Activated T-helper 17 cell treated with anti-CD3 and anti-CD28 coated beads, Interleukin-2, amount 50 U/mL, for 72 hours (primary cell): ENCODE results near the gene TEX51. TPM values are rescaled to one million over a fixed set of nuclear protein-coding genes. Genes with fewer than 3 reads are reported as not detected.
A peak's percentile ranks its signal among the peaks of the same experiment; 100 is the strongest.

Experiments
- ATAC-seq: fragments of 150-1000 bp; cut with Tn5 transposase; replicated peaks from 2 replicates; pipeline ENCODE4 v1.10.0; 2021; ENCODE audit warnings: mild to moderate bottlenecking, moderate library complexity
- H3K27ac Mint-ChIP-seq: one replicate; pipeline ENCODE4 v1.8.0; 2022; ENCODE audit warnings: mixed read lengths
- H3K27me3 Mint-ChIP-seq: one replicate; pipeline ENCODE4 v1.8.0; 2022; ENCODE audit warnings: mixed read lengths
- H3K36me3 Mint-ChIP-seq: one replicate; pipeline ENCODE4 v1.8.0; 2022; ENCODE audit warnings: low read depth, mild to moderate bottlenecking, mixed read lengths
- H3K4me1 Mint-ChIP-seq: one replicate; pipeline ENCODE4 v1.8.0; 2022; ENCODE audit warnings: mixed read lengths
- H3K4me3 Mint-ChIP-seq: one replicate; pipeline ENCODE4 v1.8.0; 2022; ENCODE audit warnings: mild to moderate bottlenecking, mixed read lengths
- H3K9me3 Mint-ChIP-seq: one replicate; pipeline ENCODE4 v1.8.0; 2022; ENCODE audit warnings: mixed read lengths
- total RNA-seq, 2 donors: library from RNA; stranded (reverse); gene quantifications; one replicate each; pipeline ENCODE4 v1.2.3, GENCODE V29; 2022

The TEX51 gene
- total RNA-seq, 2 donors from 2014 or later: not detected

DNA sequence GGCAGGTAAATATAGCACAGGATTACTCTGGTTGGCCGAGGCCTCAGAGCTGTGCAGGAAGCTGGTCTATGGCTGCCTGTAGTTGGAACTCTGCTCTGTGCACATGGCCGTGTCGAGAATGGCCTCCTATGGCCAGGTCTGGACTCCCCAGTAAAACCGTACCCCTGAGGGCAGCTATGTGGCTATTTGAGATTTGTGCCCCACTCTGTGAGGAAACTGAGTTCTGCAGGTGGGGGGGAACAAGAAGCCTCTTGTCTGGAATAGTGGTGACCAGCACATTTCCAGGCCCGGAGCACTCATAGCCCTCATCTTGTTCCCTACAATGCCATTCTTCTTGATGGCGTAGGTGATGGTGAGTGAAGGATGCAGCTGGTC, 15.0 kb upstream of the TEX51 start:
- H3K27ac Mint-ChIP-seq: no peak overlapping the region
- H3K27me3 Mint-ChIP-seq: peaks cover 16% of the 10 kb centered on the region
- H3K9me3 Mint-ChIP-seq: no peaks in the 10 kb centered on the region
- no peaks in the 10 kb centered on the region for H3K36me3 Mint-ChIP-seq
- no peak for ATAC-seq
- H3K4me3 Mint-ChIP-seq: no peak overlapping the region
- H3K4me1 Mint-ChIP-seq: no peaks in the 10 kb centered on the region

DNA sequence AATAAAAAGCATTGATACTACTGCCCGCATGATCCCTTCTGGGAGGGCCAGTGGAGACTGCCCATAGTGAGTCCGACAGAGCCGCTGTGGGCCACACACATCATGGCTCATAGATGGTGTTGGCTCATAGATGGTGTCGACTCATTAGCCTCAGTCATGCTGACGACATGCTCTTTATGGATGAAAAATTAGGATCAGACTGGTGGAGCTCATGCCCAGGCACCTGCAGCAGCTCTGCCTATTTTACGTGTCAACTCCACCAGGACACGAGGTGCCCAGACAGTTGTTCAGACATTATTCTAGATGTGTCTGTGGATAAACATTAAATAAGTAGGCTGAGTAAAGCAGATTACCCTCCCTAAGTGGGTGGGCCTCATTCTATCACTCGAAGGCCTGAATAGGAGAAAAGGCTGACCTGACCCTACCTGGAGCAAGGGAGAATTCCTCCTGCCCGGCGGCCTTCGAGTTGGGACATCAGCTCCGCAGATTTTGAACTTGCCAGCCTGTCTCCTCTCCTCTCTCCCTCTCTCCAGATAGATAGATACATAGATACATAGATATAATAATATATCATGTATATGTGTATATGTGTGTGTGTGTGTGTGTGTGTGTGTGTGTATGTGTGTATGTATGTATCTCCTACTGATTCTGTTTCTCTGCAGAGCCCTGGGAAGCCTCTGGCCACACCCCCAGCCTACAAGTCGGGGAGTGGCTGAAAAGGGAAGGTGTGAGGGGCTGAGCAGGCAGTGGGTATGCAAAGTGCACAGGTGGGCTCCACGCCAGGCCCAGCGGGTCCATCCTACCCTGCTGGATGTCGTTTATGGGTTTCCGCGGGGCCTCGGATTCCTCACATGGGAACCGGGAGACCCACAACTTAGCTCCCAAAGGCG, 13.6 kb upstream of the TEX51 start:
- ATAC-seq: no peak
- Mint-ChIP-seq H3K36me3 (no peaks in the 10 kb centered on the region), H3K4me1 (no peaks in the 10 kb centered on the region), H3K4me3 (no peak overlapping the region), H3K9me3 (no peaks in the 10 kb centered on the region), H3K27ac (no peak overlapping the region), H3K27me3 (peaks cover 18% of the 10 kb centered on the region)

DNA sequence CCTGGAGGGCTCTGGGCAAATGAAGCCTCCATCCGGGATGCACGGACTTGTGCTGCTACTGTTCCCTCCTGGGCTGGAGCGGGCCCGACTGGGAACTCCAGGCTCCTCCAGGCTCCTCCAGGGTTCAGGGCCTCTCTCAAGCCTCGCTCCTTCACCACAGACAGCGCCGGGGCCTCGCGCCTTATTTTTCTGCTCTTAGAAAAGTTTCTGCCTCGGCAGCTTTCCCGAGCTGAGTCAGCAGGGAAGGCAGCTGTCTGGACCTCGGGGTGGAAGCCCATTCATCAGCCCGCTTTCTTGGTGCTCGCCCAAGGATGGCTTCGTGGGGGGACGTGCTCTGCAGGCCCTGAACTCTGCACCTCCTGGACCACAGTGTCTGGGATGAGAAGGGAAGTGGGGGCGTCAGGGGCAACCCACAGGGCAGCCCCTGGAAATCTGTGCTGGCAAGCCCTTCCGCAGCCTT, 12.9 kb upstream of the TEX51 start:
- no peaks in the 10 kb centered on the region for H3K4me1 Mint-ChIP-seq
- ATAC-seq: no peak
- H3K27ac Mint-ChIP-seq: no peak overlapping the region
- H3K27me3 Mint-ChIP-seq: peaks cover 18% of the 10 kb centered on the region
- no peaks in the 10 kb centered on the region for H3K9me3 Mint-ChIP-seq
- H3K36me3 Mint-ChIP-seq: no peaks in the 10 kb centered on the region
- H3K4me3 Mint-ChIP-seq: no peak overlapping the region

DNA sequence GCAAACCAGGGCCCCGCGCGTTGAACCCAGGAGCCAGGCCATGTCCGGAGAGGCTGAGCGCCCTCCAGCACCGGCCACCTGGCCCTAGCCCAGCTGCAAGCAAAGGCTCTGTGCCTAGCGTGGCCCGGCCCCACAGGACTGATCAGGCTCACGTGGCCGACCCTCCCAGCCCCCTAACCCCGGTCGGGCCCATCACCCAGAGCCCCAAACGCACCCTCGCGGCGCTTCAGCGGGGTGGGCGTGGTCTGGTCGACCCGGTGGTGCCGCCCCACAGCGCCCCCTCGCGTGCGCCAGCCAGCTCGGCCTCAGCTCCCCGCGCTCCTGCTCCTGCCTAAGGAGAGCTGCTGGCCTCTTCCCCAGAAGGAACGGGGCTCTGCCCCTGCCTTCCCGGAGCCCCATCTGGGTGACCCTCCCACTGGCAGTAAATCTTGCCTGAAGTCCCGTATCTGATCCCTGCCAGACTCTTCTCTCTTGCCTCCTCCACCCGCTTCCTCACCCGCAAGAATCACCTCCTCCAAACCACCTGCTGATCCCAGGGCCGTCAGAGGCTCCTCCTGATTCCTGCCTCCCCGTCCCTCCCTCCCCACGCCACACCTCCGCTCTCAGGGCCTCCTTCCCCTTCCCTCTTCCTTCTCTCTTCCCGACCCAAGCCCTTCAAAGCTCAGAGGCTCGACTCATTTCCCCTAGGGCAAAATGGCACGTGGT, 12.3 kb upstream of the TEX51 start:
- Mint-ChIP-seq H3K36me3 (no peaks in the 10 kb centered on the region), H3K9me3 (no peaks in the 10 kb centered on the region), H3K4me3 (no peak overlapping the region), H3K27ac (no peak overlapping the region), H3K4me1 (no peaks in the 10 kb centered on the region), H3K27me3 (peaks cover 18% of the 10 kb centered on the region)
- peak; percentile 70 for ATAC-seq

DNA sequence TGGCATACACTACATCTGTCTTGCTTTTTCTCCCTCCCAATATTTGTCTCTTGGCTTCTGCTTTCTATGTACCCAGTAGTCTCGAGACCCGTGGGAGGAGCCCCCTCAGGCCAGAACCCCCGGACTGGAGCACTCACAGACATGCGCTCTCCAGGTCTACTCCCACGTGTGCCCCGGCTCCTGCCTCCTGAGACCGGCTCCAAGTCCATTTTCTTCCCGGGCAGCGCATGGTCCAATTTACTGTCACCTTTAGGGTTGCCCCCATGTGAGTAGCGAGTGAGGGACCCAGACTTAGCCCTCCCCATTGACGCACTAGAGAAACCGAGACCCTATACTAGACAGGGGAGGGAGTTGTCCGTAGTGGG, 11.8 kb upstream of the TEX51 start:
- Mint-ChIP-seq H3K27me3 (peaks cover 18% of the 10 kb centered on the region), H3K27ac (no peak overlapping the region), H3K4me1 (no peaks in the 10 kb centered on the region), H3K36me3 (no peaks in the 10 kb centered on the region), H3K9me3 (no peaks in the 10 kb centered on the region), H3K4me3 (no peak overlapping the region)
- no peak for ATAC-seq

DNA sequence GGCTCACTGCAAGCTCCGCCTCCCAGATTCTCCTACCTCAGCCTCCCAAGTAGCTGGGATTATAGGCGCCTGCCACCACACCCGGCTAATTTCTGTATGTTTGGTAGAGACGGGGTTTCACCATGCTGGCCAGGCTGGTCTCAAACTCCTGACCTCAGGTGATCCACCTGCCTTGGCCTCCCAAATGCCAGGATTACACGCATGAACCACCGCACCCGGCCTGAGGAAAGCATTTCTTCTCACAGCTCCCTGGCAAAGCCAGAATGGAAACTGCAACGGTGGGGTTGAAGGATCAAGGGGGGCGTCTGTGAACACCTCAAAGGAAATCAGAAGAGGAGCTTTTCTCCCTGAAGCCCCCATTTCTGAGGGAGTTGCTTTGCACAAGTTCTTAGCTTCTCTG, 11.2 kb upstream of the TEX51 start:
- H3K4me3 Mint-ChIP-seq: no peak overlapping the region
- no peaks in the 10 kb centered on the region for H3K36me3 Mint-ChIP-seq
- H3K4me1 Mint-ChIP-seq: no peaks in the 10 kb centered on the region
- peaks cover 18% of the 10 kb centered on the region for H3K27me3 Mint-ChIP-seq
- H3K27ac Mint-ChIP-seq: no peak overlapping the region
- ATAC-seq: no peak
- no peaks in the 10 kb centered on the region for H3K9me3 Mint-ChIP-seq

DNA sequence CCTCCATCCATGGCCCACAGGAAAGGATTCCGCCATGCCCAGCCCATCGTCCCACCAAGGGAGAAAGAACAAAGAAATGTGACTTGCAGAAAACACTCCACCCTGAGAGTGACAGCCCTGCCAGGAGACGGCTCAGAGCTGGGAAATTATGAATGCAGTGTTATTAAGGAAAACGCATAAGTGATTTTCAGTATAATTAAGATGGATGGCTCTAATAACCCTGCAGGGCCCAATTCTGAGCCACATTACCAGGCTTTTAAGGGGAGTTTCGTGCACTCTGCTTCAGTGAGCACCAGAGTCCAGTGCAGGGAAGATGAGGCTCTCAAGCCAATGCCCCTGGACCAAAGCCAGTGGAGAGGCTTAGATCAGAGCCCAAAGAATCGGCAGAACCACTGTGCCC, 10.6 kb upstream of the TEX51 start:
- no peak overlapping the region for H3K27ac Mint-ChIP-seq
- ATAC-seq: no peak
- no peaks in the 10 kb centered on the region for H3K9me3 Mint-ChIP-seq
- H3K36me3 Mint-ChIP-seq: no peaks in the 10 kb centered on the region
- H3K4me3 Mint-ChIP-seq: no peak overlapping the region
- H3K4me1 Mint-ChIP-seq: no peaks in the 10 kb centered on the region
- peaks cover 18% of the 10 kb centered on the region for H3K27me3 Mint-ChIP-seq

DNA sequence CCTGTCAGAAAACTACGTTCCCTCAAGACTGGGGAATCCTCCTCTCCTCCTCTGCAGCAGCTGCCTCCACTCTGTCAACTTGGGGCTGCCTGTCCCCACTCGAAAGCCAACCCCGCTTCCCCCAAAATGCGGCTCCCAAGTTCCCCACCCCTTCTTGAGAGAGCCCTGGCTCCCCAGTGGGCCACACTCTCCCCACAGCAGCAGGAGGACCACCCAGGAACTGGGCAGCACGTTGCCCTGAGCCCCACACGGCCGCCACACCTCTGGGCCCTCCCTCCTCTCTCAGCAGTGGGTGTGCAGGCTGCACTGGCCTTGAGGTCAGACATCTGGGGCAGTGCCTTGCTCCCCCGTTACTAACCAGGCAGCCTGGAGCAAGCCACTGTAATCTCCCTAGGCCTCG, 9.6 kb upstream of the TEX51 start:
- H3K36me3 Mint-ChIP-seq: no peaks in the 10 kb centered on the region
- H3K27me3 Mint-ChIP-seq: peaks cover 18% of the 10 kb centered on the region
- H3K4me3 Mint-ChIP-seq: no peak overlapping the region
- no peaks in the 10 kb centered on the region for H3K9me3 Mint-ChIP-seq
- no peak for ATAC-seq
- no peak overlapping the region for H3K27ac Mint-ChIP-seq
- no peaks in the 10 kb centered on the region for H3K4me1 Mint-ChIP-seq

DNA sequence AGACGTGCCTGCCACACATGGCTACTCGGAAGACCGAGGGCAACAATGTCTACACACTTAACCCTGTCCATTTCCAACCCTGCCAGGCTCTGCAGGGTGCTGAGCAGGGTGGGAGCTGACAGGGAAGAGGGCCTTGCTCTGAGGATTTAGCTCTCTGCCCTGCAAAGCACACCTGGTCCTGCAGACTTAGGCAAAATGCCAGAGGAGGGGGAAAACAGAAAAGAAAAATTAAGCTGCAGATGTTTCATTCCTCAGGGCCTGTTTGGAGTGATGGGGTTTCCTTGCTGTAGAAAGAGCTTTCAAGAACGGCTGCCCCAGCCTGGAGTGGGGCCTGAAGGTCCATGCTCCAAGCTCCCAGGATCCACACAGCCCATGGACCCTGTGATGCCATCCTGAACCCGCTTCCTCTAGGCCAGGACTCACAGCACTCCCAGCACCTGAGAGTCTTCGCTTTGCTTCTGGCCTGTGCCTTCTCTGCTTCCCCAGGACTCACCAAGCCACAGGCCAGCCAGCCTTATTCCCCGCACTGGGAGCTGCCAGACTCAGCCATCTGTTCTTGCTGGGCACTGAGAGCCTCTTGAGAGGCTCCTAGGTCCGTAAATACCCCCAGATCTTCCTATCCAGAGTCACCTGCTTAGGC, 9.1 kb upstream of the TEX51 start:
- Mint-ChIP-seq H3K27me3 (peaks cover 18% of the 10 kb centered on the region), H3K4me3 (no peak overlapping the region), H3K4me1 (no peaks in the 10 kb centered on the region), H3K9me3 (no peaks in the 10 kb centered on the region), H3K27ac (no peak overlapping the region), H3K36me3 (no peaks in the 10 kb centered on the region)
- ATAC-seq: no peak

DNA sequence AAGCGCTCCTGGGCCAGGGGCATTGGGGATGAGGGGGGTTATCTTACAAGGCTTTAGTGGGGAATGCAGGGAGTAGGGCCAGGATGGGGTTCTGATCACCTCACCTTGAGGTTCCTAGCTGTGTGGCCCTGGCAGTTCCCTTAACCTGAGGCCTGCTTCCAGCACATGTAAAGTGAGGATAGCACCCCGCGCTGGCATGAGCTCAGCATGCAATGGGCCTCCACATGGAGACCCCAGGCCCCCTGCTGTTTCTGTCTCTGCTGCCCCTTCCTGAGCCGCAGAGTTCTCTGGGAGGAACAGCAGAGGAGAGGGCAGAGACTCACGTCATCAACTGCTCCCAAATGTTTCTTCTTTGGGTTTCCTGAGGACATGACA, 8.6 kb upstream of the TEX51 start:
- Mint-ChIP-seq H3K27ac (no peak overlapping the region), H3K36me3 (no peaks in the 10 kb centered on the region), H3K27me3 (peaks cover 18% of the 10 kb centered on the region), H3K4me3 (no peak overlapping the region), H3K9me3 (no peaks in the 10 kb centered on the region), H3K4me1 (no peaks in the 10 kb centered on the region)
- no peak for ATAC-seq

DNA sequence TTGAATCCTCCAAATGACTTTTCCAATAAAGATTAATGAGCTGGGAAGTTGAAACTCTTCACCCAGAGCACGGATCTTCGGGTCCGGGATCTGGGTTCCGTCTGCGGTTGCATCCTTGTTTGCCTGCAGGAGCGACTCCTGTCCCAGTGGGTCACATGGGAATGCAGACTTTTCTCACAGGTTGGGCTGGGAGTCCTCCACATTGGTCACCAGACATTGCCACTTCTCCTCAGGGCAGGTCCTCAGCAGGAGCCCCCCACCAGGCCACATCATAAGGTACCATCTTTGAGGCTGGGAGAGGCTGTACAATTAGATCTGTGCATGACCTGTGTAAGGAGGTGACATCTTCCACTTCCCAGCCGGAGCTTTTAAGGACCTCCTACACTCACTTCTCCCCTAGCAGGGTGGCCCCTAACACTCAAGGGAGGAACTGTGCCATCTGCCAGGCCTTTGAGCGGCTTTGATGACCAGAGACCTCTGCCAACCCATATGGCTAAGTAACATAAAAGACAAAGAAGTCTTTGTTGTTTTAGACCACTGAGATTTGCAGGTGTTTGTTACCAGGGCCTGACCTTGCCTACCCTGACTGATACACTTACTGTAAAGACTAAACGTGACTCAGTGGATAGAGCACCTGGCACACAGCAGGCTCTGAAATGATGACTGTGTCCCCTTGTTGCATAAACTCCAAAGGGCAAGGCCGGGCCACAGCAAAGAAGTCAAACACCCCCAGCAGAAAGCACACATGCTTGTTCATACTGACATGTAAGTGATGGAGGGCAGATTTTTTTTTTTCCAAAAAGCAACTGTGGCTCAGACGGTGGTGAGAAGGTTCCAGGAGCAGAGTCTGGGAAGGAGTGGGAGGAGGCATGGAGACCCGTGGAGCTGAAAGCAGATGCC, 7.9 kb upstream of the TEX51 start:
- Mint-ChIP-seq H3K27me3 (peaks cover 18% of the 10 kb centered on the region), H3K9me3 (no peaks in the 10 kb centered on the region), H3K36me3 (no peaks in the 10 kb centered on the region), H3K4me3 (no peak overlapping the region), H3K4me1 (no peaks in the 10 kb centered on the region), H3K27ac (no peak overlapping the region)
- ATAC-seq: no peak

DNA sequence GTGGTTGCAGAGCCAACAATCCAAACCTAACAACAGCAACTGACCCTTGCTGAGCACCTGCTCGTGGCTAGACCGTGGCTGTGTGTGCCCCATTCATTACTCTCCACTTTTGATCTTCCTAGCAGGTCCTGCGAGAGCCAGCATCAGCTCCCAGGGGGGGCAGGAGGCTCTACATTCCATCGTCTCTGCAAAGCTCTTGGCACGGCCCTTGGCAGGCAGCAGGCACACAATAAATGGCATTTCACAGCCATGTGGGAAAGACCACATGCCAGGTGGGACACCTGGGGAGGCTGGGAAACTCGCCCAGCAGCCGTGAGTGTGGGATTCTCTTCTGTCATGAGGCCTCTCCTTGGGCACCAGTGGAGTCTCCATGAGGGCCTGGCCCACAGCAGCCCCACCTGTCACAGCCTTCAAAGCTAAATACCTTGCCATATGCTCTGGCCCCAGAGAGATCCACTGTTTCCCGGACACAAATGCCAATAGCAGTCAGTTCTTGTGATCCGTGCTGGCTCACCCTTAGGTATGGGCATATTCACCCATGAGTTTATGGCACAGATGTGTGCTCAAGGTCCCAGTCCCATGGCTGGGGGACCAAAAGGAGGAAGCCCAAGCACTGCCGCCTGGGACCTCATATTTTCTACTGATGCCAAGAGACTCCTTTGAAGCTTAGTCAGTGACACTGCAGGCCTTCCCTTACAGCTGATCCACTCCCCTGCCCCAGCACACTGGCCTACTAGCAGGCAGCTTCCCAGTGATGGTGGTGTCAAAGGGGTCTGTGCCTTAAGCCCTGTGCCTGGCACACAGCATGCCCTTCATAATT, 6.8 kb upstream of the TEX51 start:
- H3K36me3 Mint-ChIP-seq: no peaks in the 10 kb centered on the region
- H3K4me3 Mint-ChIP-seq: no peak overlapping the region
- no peak overlapping the region for H3K27ac Mint-ChIP-seq
- peaks cover 13% of the 10 kb centered on the region for H3K27me3 Mint-ChIP-seq
- H3K9me3 Mint-ChIP-seq: no peaks in the 10 kb centered on the region
- no peaks in the 10 kb centered on the region for H3K4me1 Mint-ChIP-seq
- no peak for ATAC-seq

DNA sequence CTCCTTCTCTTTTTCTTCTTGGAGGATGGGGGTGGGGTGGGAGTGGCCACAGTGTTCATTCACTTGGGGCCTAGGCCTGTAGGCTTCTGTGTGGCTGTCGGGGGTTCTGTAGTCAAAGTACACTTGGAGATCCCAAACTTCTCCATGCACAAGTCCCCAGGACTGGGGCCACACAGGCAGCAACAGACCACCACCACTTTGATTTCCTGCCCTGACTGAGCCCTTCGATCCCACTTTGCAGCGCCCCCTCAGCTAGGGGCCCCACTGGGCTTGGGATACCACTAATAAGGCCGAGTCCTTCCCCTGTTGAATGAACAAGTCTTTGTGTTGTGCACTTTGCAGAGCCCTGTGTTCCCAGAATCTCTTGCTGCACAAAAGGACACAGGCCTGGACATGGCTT, 5.5 kb upstream of the TEX51 start:
- no peak for ATAC-seq
- H3K27me3 Mint-ChIP-seq: peaks cover 12% of the 10 kb centered on the region
- H3K9me3 Mint-ChIP-seq: peaks cover 4% of the 10 kb centered on the region
- no peaks in the 10 kb centered on the region for H3K4me1 Mint-ChIP-seq
- H3K4me3 Mint-ChIP-seq: no peak overlapping the region
- H3K36me3 Mint-ChIP-seq: no peaks in the 10 kb centered on the region
- H3K27ac Mint-ChIP-seq: no peak overlapping the region
